Measurements from ENCODE around the gene GCK.

GCK gene

GRCh38 chr7:44144426-44144967, 44.7 kb downstream of the GCK start:
- DNase-seq (ENCODE audit: low read depth), result no peak
- H3K4me3 ChIP-seq (ENCODE audit: control insufficient read depth, low read depth, low read length), result no peak overlapping the region
- TF ChIP-seq CTCF (IDR thresholded peaks at IDR 0.05; ENCODE audit: control insufficient read depth, insufficient read depth, low read depth, low read length, missing control alignments), result no peak

GRCh38 chr7:44143646-44144250, 45.5 kb downstream of the GCK start:
- no peak overlapping the region for H3K4me3 ChIP-seq (ENCODE audit: control insufficient read depth, low read depth, low read length)
- TF ChIP-seq CTCF (IDR thresholded peaks at IDR 0.05; ENCODE audit: control insufficient read depth, insufficient read depth, low read depth, low read length, missing control alignments), result no peak
- DNase-seq (ENCODE audit: low read depth), result no peak

- DNase-seq (ENCODE audit: low read depth), result no peak
- no peak for TF ChIP-seq CTCF (IDR thresholded peaks at IDR 0.05; ENCODE audit: control insufficient read depth, insufficient read depth, low read depth, low read length, missing control alignments)
- H3K4me3 ChIP-seq (ENCODE audit: control insufficient read depth, low read depth, low read length), result no peak overlapping the region
These were observed 47.2 kb downstream of the GCK start for GRCh38 chr7:44142028-44142427.

- H3K4me3 ChIP-seq (ENCODE audit: control insufficient read depth, low read depth, low read length), result no peak within 1 kb of the TSS
- no peak for DNase-seq (ENCODE audit: low read depth)
- TF ChIP-seq CTCF (IDR thresholded peaks at IDR 0.05; ENCODE audit: control insufficient read depth, insufficient read depth, low read depth, low read length, missing control alignments), result no peak
These were observed 47.9 kb downstream of the GCK start, which contains the start of gene MYL7 for GRCh38 chr7:44141221-44141850. Gene MYL7, minus strand, starts transcription at chr7:44141332. Its CDS starts 27 bp downstream, at chr7:44141305.

DNA sequence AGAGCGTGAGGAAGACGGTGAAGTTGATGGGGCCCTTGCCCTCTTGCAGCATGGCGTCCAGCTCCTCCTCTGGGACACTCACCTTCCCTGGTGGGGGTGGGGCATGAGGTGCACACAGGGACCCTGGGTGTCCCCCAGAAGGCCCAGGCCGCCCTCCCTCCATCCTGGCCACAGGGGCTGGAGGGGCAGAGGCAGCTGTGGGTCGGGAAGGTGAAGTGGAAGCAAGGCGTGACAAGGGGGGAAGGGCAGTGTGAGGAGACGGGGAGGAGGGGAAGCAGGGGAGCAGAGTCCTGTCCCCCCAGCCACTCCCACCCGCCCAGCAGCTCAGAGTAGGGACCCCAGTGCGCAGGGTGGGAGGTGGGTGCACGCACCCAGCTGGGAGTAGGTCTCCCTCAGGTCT, 48.9 kb downstream of the GCK start:
- no peak for TF ChIP-seq CTCF (IDR thresholded peaks at IDR 0.05; ENCODE audit: control insufficient read depth, insufficient read depth, low read depth, low read length, missing control alignments)
- DNase-seq (ENCODE audit: low read depth), result no peak

GRCh38 chr7:44139311-44140010, 49.8 kb downstream of the GCK start:
- no peak for TF ChIP-seq CTCF (IDR thresholded peaks at IDR 0.05; ENCODE audit: control insufficient read depth, insufficient read depth, low read depth, low read length, missing control alignments)
- H3K4me3 ChIP-seq (ENCODE audit: control insufficient read depth, low read depth, low read length), result no peak overlapping the region
- no peak for DNase-seq (ENCODE audit: low read depth)

More for the DNA sequence above, 48.9 kb downstream of the GCK start:
- no peak overlapping the region for H3K4me3 ChIP-seq (ENCODE audit: control insufficient read depth, low read depth, low read length)
